ENCODE data around the gene MED1.

Gene MED1

DNA sequence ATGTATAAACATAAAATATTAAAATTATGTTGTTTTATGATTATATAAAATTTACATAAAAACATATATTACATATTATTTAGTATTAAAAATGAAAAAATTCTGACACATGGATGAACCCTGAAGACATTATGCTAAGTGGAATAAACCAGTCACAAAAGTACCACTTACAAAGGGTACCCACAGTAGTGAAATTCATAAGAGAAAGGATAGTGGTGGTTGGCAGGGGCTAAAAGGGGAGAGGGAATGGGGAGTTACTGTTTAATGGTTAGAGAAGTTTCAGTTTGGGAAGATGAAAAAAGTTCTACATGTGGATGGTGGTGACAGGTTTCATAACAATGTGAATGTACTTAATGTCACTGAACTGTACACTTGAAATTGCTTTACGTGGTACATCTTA is 91.1 kb downstream of the MED1 start:
- no peak for DNase-seq

- no peak for DNase-seq
These were observed 93.1 kb downstream of the MED1 start for GRCh38 chr17:39357986-39358385.

GRCh38 chr17:39357488-39357887 is 93.6 kb downstream of the MED1 start:
- DNase-seq = no peak
